ENCODE results near the gene TGFB1I1. TPM values are rescaled to one million over a fixed set of nuclear protein-coding genes. Genes with fewer than 3 reads are reported as not detected.

TGFB1I1 gene
- total and polyA plus RNA-seq, 2 of the 4 experiments (the other 2 are of a cell fraction) = 24.9 to 128 TPM

GRCh38 chr16:31498493-31498892 lies 26.5 kb downstream of the TGFB1I1 start:
- Histone ChIP-seq H2AK5ac (ENCODE audit: low read depth, low read length) (no peak overlapping the region), H3K79me1 (ENCODE audit: low read depth in 1 of 2, low read length in 2 of 2) (peaks cover 17 to 42% of the 10 kb centered on the region in 2 experiments), H4K5ac (ENCODE audit: low read depth, low read length) (no peak overlapping the region), H3K9me1 (ENCODE audit: insufficient read depth, low read length) (peaks cover 17% of the 10 kb centered on the region), H3K4ac (ENCODE audit: low read depth, low read length) (no peak overlapping the region), H2BK5ac (ENCODE audit: low read depth, low read length, poor library complexity, severe bottlenecking) (no peak overlapping the region), H3K4me1 (ENCODE audit: control insufficient read depth, insufficient read depth, low read length) (peaks cover 4% of the 10 kb centered on the region), H2BK120ac (ENCODE audit: low read depth, low read length) (no peak overlapping the region), H3K18ac (ENCODE audit: low read depth, low read length) (no peak overlapping the region), H3K9me3 (ENCODE audit: control insufficient read depth, insufficient read depth, low read length) (no peaks in the 10 kb centered on the region), H3K56ac (ENCODE audit: extremely low read depth, insufficient read depth, low read length) (no peak overlapping the region), H4K20me1 (ENCODE audit: insufficient read depth, low read length) (peaks cover 13% of the 10 kb centered on the region; the same call in 1 of the 2 replicates), H3K14ac (replicated peaks; ENCODE audit: low read depth, low read length) (no peak overlapping the region), H2AFZ (replicated peaks; ENCODE audit: low read length, poor library complexity) (no peak overlapping the region), H4K91ac (ENCODE audit: insufficient read depth, low read depth, low read length) (no peak overlapping the region), H2BK15ac (ENCODE audit: low read depth, low read length) (no peak overlapping the region), H3K23ac (ENCODE audit: low read depth, low read length) (no peak overlapping the region), H3K9ac (ENCODE audit: low read depth, low read length) (no peak overlapping the region), H3K4me3 (ENCODE audit: insufficient read depth, low read depth, low read length) (no peak overlapping the region), H3K36me3 (ENCODE audit: control insufficient read depth, insufficient read depth, low read length) (peaks cover 63% of the 10 kb centered on the region), H4K8ac (ENCODE audit: low read depth in 2 of 2, low read length in 2 of 2) (no peak overlapping the region), H3K27ac (ENCODE audit: insufficient read depth, low read length) (no peak overlapping the region), H3K27me3 (ENCODE audit: control insufficient read depth, insufficient read depth, low read length) (no peaks in the 10 kb centered on the region), H2BK20ac (ENCODE audit: low read depth, low read length) (no peak overlapping the region), H3K4me2 (ENCODE audit: low read depth, low read length) (no peak overlapping the region), H2AK9ac (replicated peaks; ENCODE audit: low read depth, low read length, poor library complexity) (no peak overlapping the region)
- WGBS, 2 experiments (ENCODE audit: extremely low coverage in 2 of 2, insufficient read length in 1 of 2) = 95% methylated on average over 5 of the region's 8 CpGs; no CpG with 5 or more reads in 1 of the 2 experiments
- DNase-seq (no peak), ATAC-seq (ENCODE audit: low read depth) (no peak)
- in situ Hi-C loops (cut with MboI; ENCODE audit: low sequenced_read_pairs) = no loop called here
- ChIA-PET POLR2A (ENCODE audit: unreplicated experiment) (interaction anchor here (1.9 kb wide), 1 partner anchor 10 kb away, joined by 5 read pairs; the partner anchor contains the start of gene RUSF1), CTCF (no interaction called here)
- no TSS peak for BruUV-seq (replicated peaks)
- TF ChIP-seq MAFK (IDR thresholded peaks at IDR 0.05; ENCODE audit: low read depth, low read length) (no peak), CEBPB (IDR thresholded peaks at IDR 0.05; ENCODE audit: low read depth, low read length) (no peak), NFE2L2 (IDR thresholded peaks at IDR 0.05; ENCODE audit: low read depth, low read length) (no peak), ELK1 (IDR thresholded peaks at IDR 0.05; ENCODE audit: borderline replicate concordance, low read depth, low read length) (no peak), RCOR1 (IDR thresholded peaks at IDR 0.05; ENCODE audit: insufficient replicate concordance, low read length) (no peak), MAZ (IDR thresholded peaks at IDR 0.05; ENCODE audit: borderline replicate concordance, low read depth, low read length) (no peak), CHD1 (IDR thresholded peaks at IDR 0.05; ENCODE audit: low read depth, low read length) (no peak), RAD21 (IDR thresholded peaks at IDR 0.05; ENCODE audit: low read length) (no peak), FOS (IDR thresholded peaks at IDR 0.05; ENCODE audit: low read depth, low read length) (no peak), MXI1 (IDR thresholded peaks at IDR 0.05; ENCODE audit: borderline replicate concordance, low read depth, low read length) (no peak), RFX5 (IDR thresholded peaks at IDR 0.05; ENCODE audit: low read depth, low read length) (no peak), USF2 (IDR thresholded peaks at IDR 0.05; ENCODE audit: low read depth, low read length) (no peak), SMC3 (IDR thresholded peaks at IDR 0.05; ENCODE audit: low read depth, low read length) (no peak)
- intact Hi-C loops (cut with micrococcal nuclease) = no loop called here
- dilution Hi-C loops (cut with HindIII; ENCODE audit: low sequenced_read_pairs, unreplicated experiment) = no loop called here
